RWPE2 (cell line): ENCODE measurements around the gene NTRK2.
"Not testable (repeated sequence)": the region's sequence is repeated elsewhere in the genome, so short reads cannot be mapped to it uniquely, and the experiment has no call there.

ENCODE experiments used
- ATAC-seq: fragments of 200-7000 bp; cut with Tn5 transposase; 3 replicates; pipeline ENCODE4 v1.9.1; 2021; ENCODE audit warnings: low read depth
- DNase-seq: peaks from one replicate; pipeline ENCODE4 v3.0.0-alpha.2; 2020; ENCODE audit warnings: low spot score
- H3K27ac ChIP-seq: fragments of 450-650 bp; 2 replicates; pipeline ENCODE4 v1.5.1; 2017; ENCODE audit warnings: mild to moderate bottlenecking; ENCODE audit not compliant: poor library complexity, severe bottlenecking
- H3K27me3 ChIP-seq: fragments of 250-450 bp; sonication (Bioruptor Pico); 2 replicates; pipeline ENCODE4 v1.5.1; 2021; ENCODE audit warnings: mild to moderate bottlenecking, moderate library complexity; ENCODE audit not compliant: insufficient read depth, poor library complexity, severe bottlenecking
- H3K36me3 ChIP-seq: fragments of 250-450 bp; sonication (Bioruptor Pico); 2 replicates; pipeline ENCODE4 v1.5.1; 2020; ENCODE audit warnings: low read depth, mild to moderate bottlenecking, moderate library complexity
- H3K4me1 ChIP-seq: fragments of 250-450 bp; sonication (Bioruptor Pico); 2 replicates; pipeline ENCODE4 v1.5.1; 2021; ENCODE audit warnings: mild to moderate bottlenecking, moderate library complexity; ENCODE audit not compliant: insufficient read depth, poor library complexity, severe bottlenecking
- H3K4me3 ChIP-seq: fragments of 250-450 bp; sonication (Bioruptor Pico); 2 replicates; pipeline ENCODE4 v1.5.1; 2021; ENCODE audit warnings: mild to moderate bottlenecking, moderate library complexity; ENCODE audit not compliant: severe bottlenecking
- H3K9me3 ChIP-seq: fragments of 250-450 bp; sonication (Bioruptor Pico); 2 replicates; pipeline ENCODE4 v1.5.1; 2021; ENCODE audit warnings: mild to moderate bottlenecking, moderate library complexity; ENCODE audit not compliant: severe bottlenecking
- CTCF ChIP-seq: fragments of 450-650 bp; IDR thresholded peaks from one replicate; pipeline ENCODE4 v1.5.1; 2017; ENCODE audit warnings: mild to moderate bottlenecking, moderate library complexity; ENCODE audit not compliant: poor library complexity, severe bottlenecking

The NTRK2 gene

GRCh38 chr9:84897362-84898094, 228.0 kb downstream of the NTRK2 start:
- Histone ChIP-seq H3K4me3 (no peak overlapping the region), H3K9me3 (no peaks in the 10 kb centered on the region), H3K27me3 (no peaks in the 10 kb centered on the region), H3K36me3 (no peaks in the 10 kb centered on the region), H3K27ac (no peak overlapping the region), H3K4me1 (no peaks in the 10 kb centered on the region)
- no peak for ATAC-seq
- no peak for DNase-seq
- TF ChIP-seq CTCF = no peak

GRCh38 chr9:84898188-84898587, 228.7 kb downstream of the NTRK2 start:
- no peaks in the 10 kb centered on the region for H3K9me3 ChIP-seq
- no peak for TF ChIP-seq CTCF
- no peak overlapping the region for H3K27ac ChIP-seq
- no peaks in the 10 kb centered on the region for H3K4me1 ChIP-seq
- no peak for DNase-seq
- no peaks in the 10 kb centered on the region for H3K36me3 ChIP-seq
- no peaks in the 10 kb centered on the region for H3K27me3 ChIP-seq
- ATAC-seq = no peak
- H3K4me3 ChIP-seq = no peak overlapping the region

- not testable (repeated sequence) for H3K4me3 ChIP-seq, DNase-seq, H3K9me3 ChIP-seq, H3K36me3 ChIP-seq, H3K27ac ChIP-seq, H3K4me1 ChIP-seq, ATAC-seq, H3K27me3 ChIP-seq
Measured at GRCh38 chr9:84898618-84899017, 229.1 kb downstream of the NTRK2 start.

- Histone ChIP-seq H3K27ac (no peak overlapping the region), H3K36me3 (no peaks in the 10 kb centered on the region), H3K27me3 (no peaks in the 10 kb centered on the region), H3K4me1 (no peaks in the 10 kb centered on the region), H3K9me3 (no peaks in the 10 kb centered on the region), H3K4me3 (no peak overlapping the region)
- DNase-seq = no peak
- no peak for ATAC-seq
- TF ChIP-seq CTCF = no peak
Measured at GRCh38 chr9:84899326-84899725, 229.8 kb downstream of the NTRK2 start.

GRCh38 chr9:84900421-84900820, 230.9 kb downstream of the NTRK2 start:
- DNase-seq (no peak), ATAC-seq (no peak)
- H3K9me3 ChIP-seq = no peaks in the 10 kb centered on the region
- no peaks in the 10 kb centered on the region for H3K27me3 ChIP-seq
- H3K4me1 ChIP-seq = no peaks in the 10 kb centered on the region
- no peak overlapping the region for H3K4me3 ChIP-seq
- H3K27ac ChIP-seq = no peak overlapping the region
- no peak for TF ChIP-seq CTCF
- no peaks in the 10 kb centered on the region for H3K36me3 ChIP-seq
